Bronchial epithelial cell (primary cell): ENCODE data around the gene PALB2. TPM values are rescaled to one million over a fixed set of nuclear protein-coding genes. Genes with fewer than 3 reads are reported as not detected.
A peak's percentile ranks its signal among the peaks of the same experiment; 100 is the strongest.

Source experiments
- DNase-seq: peaks from one replicate; pipeline ENCODE4 v3.0.0-alpha.2; 2010; ENCODE audit warnings: low read depth
- FAIRE-seq: peaks from 2 replicates; lab custom pipeline; 2011; peaks lifted over from hg19 to GRCh38; lab: Jason Lieb, UNC
- H3K27me3 ChIP-seq: 2 replicates; pipeline ENCODE4 v1.5.1; 2011; ENCODE audit warnings: low read length; ENCODE audit not compliant: control insufficient read depth, insufficient read depth
- H3K36me3 ChIP-seq: 2 replicates; pipeline ENCODE4 v1.5.1; 2011; ENCODE audit warnings: low read length; ENCODE audit not compliant: control insufficient read depth, insufficient read depth
- H3K4me3 ChIP-seq: 2 replicates; pipeline ENCODE4 v1.5.1; 2011; ENCODE audit warnings: mild to moderate bottlenecking, low read depth, low read length, control low read depth
- total RNA-seq: library from RNA; depleted of rRNA; stranded (reverse); fragments of >200 nt; gene quantifications from 2 replicates; pipeline ENCODE4 v1.2.1, GENCODE V29; 2014
- TF ChIP-seq, protein P1 (sequence below): IDR thresholded peaks from 2 replicates; pipeline ENCODE4 v1.5.1; 2011; ENCODE audit warnings: mild to moderate bottlenecking, moderate library complexity, low read length, control low read depth, inconsistent platforms; ENCODE audit not compliant: insufficient read depth, severe bottlenecking

PALB2 gene
- total RNA-seq, 1 donor from 2014 or later, result 9.7 TPM

GRCh38 chr16:23666571-23667354, 25.7 kb upstream of the PALB2 start:
- FAIRE-seq (no peak), DNase-seq (no peak)
- TF ChIP-seq, protein P1, sequence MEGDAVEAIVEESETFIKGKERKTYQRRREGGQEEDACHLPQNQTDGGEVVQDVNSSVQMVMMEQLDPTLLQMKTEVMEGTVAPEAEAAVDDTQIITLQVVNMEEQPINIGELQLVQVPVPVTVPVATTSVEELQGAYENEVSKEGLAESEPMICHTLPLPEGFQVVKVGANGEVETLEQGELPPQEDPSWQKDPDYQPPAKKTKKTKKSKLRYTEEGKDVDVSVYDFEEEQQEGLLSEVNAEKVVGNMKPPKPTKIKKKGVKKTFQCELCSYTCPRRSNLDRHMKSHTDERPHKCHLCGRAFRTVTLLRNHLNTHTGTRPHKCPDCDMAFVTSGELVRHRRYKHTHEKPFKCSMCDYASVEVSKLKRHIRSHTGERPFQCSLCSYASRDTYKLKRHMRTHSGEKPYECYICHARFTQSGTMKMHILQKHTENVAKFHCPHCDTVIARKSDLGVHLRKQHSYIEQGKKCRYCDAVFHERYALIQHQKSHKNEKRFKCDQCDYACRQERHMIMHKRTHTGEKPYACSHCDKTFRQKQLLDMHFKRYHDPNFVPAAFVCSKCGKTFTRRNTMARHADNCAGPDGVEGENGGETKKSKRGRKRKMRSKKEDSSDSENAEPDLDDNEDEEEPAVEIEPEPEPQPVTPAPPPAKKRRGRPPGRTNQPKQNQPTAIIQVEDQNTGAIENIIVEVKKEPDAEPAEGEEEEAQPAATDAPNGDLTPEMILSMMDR, result no peak
- H3K36me3 ChIP-seq, result peaks cover 22% of the 10 kb centered on the region
- no peak overlapping the region for H3K4me3 ChIP-seq
- H3K27me3 ChIP-seq, result no peaks in the 10 kb centered on the region

DNA sequence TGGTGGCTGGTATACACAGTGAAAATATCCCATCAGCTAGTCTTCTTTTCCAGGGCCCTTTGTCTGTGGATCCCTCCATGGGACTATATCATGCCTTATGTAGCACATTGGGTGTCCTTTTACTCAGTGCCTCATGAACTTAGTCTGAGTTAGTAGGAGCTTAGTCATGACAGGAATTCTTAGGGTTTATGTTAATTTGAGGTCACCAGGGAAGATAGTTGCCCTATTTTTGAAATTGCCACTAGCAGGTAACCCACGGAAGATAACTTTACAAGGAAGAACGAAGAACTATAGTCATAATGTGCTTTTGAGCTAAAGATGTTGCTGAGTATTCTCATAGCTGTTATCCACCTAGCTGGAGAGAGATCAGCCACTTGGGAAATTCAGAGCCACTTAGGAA, 22.8 kb upstream of the PALB2 start:
- Histone ChIP-seq H3K36me3 (peaks cover 20% of the 10 kb centered on the region), H3K27me3 (no peaks in the 10 kb centered on the region), H3K4me3 (no peak overlapping the region)
- FAIRE-seq (no peak), DNase-seq (no peak)
- TF ChIP-seq, protein P1, result no peak

- H3K4me3 ChIP-seq, result no peak overlapping the region
- FAIRE-seq, result no peak
- no peaks in the 10 kb centered on the region for H3K27me3 ChIP-seq
- H3K36me3 ChIP-seq, result peaks cover 3% of the 10 kb centered on the region
- TF ChIP-seq, protein P1, result no peak
- DNase-seq, result no peak
Observed at GRCh38 chr16:23651943-23652468, 10.9 kb upstream of the PALB2 start.

- DNase-seq (peak; percentile 16), FAIRE-seq (no peak)
- Histone ChIP-seq H3K36me3 (peaks cover 3% of the 10 kb centered on the region), H3K4me3 (no peak overlapping the region), H3K27me3 (no peaks in the 10 kb centered on the region)
- TF ChIP-seq, protein P1, result no peak
Observed at GRCh38 chr16:23650674-23651416, 9.7 kb upstream of the PALB2 start.

DNA sequence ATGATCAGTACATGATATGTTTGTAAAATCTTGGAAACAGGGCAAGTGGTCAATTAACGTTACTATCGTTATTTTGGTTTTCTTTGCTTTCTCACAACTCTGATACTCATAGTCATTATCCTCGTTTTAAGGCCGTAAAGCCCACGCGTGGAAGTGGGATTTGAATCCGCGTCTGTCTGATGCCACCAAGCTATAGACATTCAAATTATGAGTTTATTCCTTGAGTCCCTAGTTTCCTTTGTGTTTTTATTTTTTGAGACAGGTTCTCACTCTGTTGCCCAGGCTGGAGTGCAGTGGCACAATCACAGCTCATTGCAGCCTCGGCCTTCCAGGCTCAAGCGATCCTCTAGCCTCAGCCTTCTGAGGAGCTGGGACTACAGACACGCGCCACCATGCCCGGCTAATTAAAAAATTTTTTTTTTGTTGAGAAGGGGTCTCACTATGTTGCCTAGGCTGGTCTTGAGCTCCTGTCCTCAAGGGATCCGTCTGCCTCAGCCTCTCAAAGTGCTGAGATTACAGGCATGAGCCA, 1.2 kb upstream of the PALB2 start:
- peak overlapping the region; percentile 96 for H3K4me3 ChIP-seq
- H3K36me3 ChIP-seq, result peaks cover 8% of the 10 kb centered on the region
- TF ChIP-seq, protein P1, result no peak
- no peaks in the 10 kb centered on the region for H3K27me3 ChIP-seq
- FAIRE-seq (no peak), DNase-seq (no peak)
